Natural killer cell (primary cell): Measurements from ENCODE around the gene ADH1C. TPM values are rescaled to one million over a fixed set of nuclear protein-coding genes. Genes with fewer than 3 reads are reported as not detected.

ENCODE experiments used
- ATAC-seq, 3 donors: fragments of 150-1000 bp in 2 of 3; fragments of 200-7000 bp in 1 of 3; cut with Tn5 transposase; 1 replicate in 1 of 3; 2 replicates in 2 of 3; pipeline ENCODE4 v1.10.0; 2021; ENCODE audit warnings: mild to moderate bottlenecking in 2 of 3, moderate library complexity in 2 of 3
- DNase-seq, 2 donors: peaks; one replicate each; pipeline versions ENCODE4 v3.0.0 to v3.0.0-alpha.2; 2013 to 2021; ENCODE audit warnings: mixed read lengths in 1 of 2
- H3K27ac ChIP-seq: one replicate; pipeline ENCODE4 v1.5.1; 2013; ENCODE audit warnings: mild to moderate bottlenecking, low read length
- H3K27me3 ChIP-seq: one replicate; pipeline ENCODE4 v1.6.1; 2013; ENCODE audit warnings: low read length; ENCODE audit not compliant: control insufficient read depth, insufficient read depth
- H3K36me3 ChIP-seq: one replicate; pipeline ENCODE4 v1.6.1; 2013; ENCODE audit warnings: low read length; ENCODE audit not compliant: control insufficient read depth, insufficient read depth
- H3K4me1 ChIP-seq: one replicate; pipeline ENCODE4 v1.6.1; 2013; ENCODE audit warnings: low read length; ENCODE audit not compliant: control insufficient read depth, insufficient read depth
- H3K4me3 ChIP-seq: one replicate; pipeline ENCODE4 v1.5.1; 2013; ENCODE audit warnings: low read length
- H3K9me3 ChIP-seq: one replicate; pipeline ENCODE4 v1.6.1; 2013; ENCODE audit warnings: low read length; ENCODE audit not compliant: control insufficient read depth, insufficient read depth
- H3K27ac Mint-ChIP-seq, 2 donors: one replicate each; pipeline ENCODE4 v1.8.0; 2022; ENCODE audit warnings: mild to moderate bottlenecking in 2 of 2, mixed read lengths in 2 of 2, moderate library complexity in 1 of 2
- H3K27me3 Mint-ChIP-seq, 2 donors: one replicate each; pipeline ENCODE4 v1.8.0; 2022; ENCODE audit warnings: low read depth in 2 of 2, mixed read lengths in 2 of 2
- H3K36me3 Mint-ChIP-seq: one replicate; pipeline ENCODE4 v1.8.0; 2022; ENCODE audit warnings: mixed read lengths
- H3K4me1 Mint-ChIP-seq, 2 donors: one replicate each; pipeline ENCODE4 v1.8.0; 2022; ENCODE audit warnings: mixed read lengths in 2 of 2
- H3K4me3 Mint-ChIP-seq: one replicate; pipeline ENCODE4 v1.8.0; 2022; ENCODE audit warnings: mild to moderate bottlenecking, moderate library complexity, mixed read lengths
- H3K9me3 Mint-ChIP-seq, 2 donors: one replicate each; pipeline ENCODE4 v1.8.0; 2022; ENCODE audit warnings: mixed read lengths in 2 of 2
- CTCF ChIP-seq: fragments of 200-600 bp; IDR thresholded peaks from one replicate; pipeline ENCODE4 v1.8.0; 2022; ENCODE audit warnings: antibody characterized with exemption
- WGBS: methylation state at CpG from one replicate; pipeline ENCODE4 v1.1.7; 2013; ENCODE audit warnings: missing lambda C conversion rate; ENCODE audit not compliant: insufficient coverage; 5-methylcytosine and 5-hydroxymethylcytosine counted together
- intact Hi-C: fragments of 100-400 bp; cut with micrococcal nuclease; formaldehyde crosslinking; loops from one replicate; pipeline ENCODE4 v1.14.2; 2022
- total RNA-seq, 4 donors: library from RNA; stranded (reverse); fragments of 120-200 nt in 1 of 4; gene quantifications; one replicate each; pipeline versions ENCODE4 v1.2.3 to v1.2.4, GENCODE V29; 2013 to 2022

The ADH1C gene
- total RNA-seq, 3 donors from 2014 or later (not counting 1 experiment from before 2014, with no cell fraction given) = not detected

- H3K27me3 Mint-ChIP-seq = no peaks in the 10 kb centered on the region
- peaks cover 10 to 15% of the 10 kb centered on the region in 2 donors for H3K9me3 Mint-ChIP-seq
- no peaks in the 10 kb centered on the region for H3K36me3 ChIP-seq
- intact Hi-C loops = no loop called here
- H3K36me3 Mint-ChIP-seq = peaks cover 11% of the 10 kb centered on the region
- H3K4me3 Mint-ChIP-seq = no peak within 1 kb of the TSS
- H3K27ac ChIP-seq = no peak within 1 kb of the TSS
- TF ChIP-seq CTCF = no peak
- no peaks in the 10 kb centered on the region for H3K4me1 Mint-ChIP-seq
- no peak for ATAC-seq
- no peak for DNase-seq
- 95% methylated on average over 2 of the region's 3 CpGs for WGBS
- peaks cover 6% of the 10 kb centered on the region for H3K9me3 ChIP-seq
- no peak within 1 kb of the TSS for H3K4me3 ChIP-seq
- no peaks in the 10 kb centered on the region for H3K27me3 ChIP-seq
- no peaks in the 10 kb centered on the region for H3K4me1 ChIP-seq
- no peak within 1 kb of the TSS for H3K27ac Mint-ChIP-seq
These were observed 61.4 kb downstream of the ADH1C start, which contains the start of gene ADH1A for GRCh38 chr4:99290848-99291786. Gene ADH1A (minus strand): TSS chr4:99290985. CDS start chr4:99290914, 71 bp downstream.

Other genes starting within 250 kb of the ADH1C start
- gene ADH4, start 208.4 kb downstream of the ADH1C start, total RNA-seq = not detected
- gene ADH6, start 133.5 kb downstream of the ADH1C start, total RNA-seq = not detected
- gene ADH1A, start 61.8 kb downstream of the ADH1C start, total RNA-seq = not detected
- gene ADH1B, start 31.3 kb downstream of the ADH1C start, total RNA-seq = not detected
- gene ADH7, start 82.6 kb upstream of the ADH1C start, total RNA-seq = not detected
- not detected for gene C4orf17, start 158.3 kb upstream of the ADH1C start, total RNA-seq
- 1 to 10 TPM; 1.6 to 2.6 (median 2.2) TPM for gene TRMT10A, start 211.3 kb upstream of the ADH1C start, total RNA-seq
- gene MTTP, start 222.1 kb upstream of the ADH1C start, total RNA-seq = not detected